OCI-LY7 (cell line): ENCODE results near the gene NRIP1. TPM values are rescaled to one million over a fixed set of nuclear protein-coding genes. Genes with fewer than 3 reads are reported as not detected.

Experiments used
- BruUV-seq: library from RNA; stranded (reverse); fragments of 400-500 nt; replicated peaks from 2 replicates; lab custom pipeline; 2021; lab: Mats Ljungman, UMichigan
- CTCF ChIA-PET: fragments of 300-600 bp; sonication (Branson Sonifier 250); formaldehyde crosslinking; loops from one replicate; lab custom pipeline; 2022; ENCODE audit warnings: antibody characterized with exemption; ENCODE audit not compliant: unreplicated experiment; lab: Charles Lee
- POLR2A ChIA-PET: fragments of 300-600 bp; sonication (Branson Sonifier 250); formaldehyde crosslinking; loops from one replicate; lab custom pipeline; 2022; ENCODE audit warnings: antibody characterized with exemption; lab: Charles Lee
- DNase-seq: peaks from one replicate; pipeline ENCODE4 v3.0.0-alpha.2; 2015; ENCODE audit warnings: low spot score
- H2AFZ ChIP-seq: fragments of 200-600 bp; sonication (generic), shearing (Covaris generic); 2 replicates; pipeline ENCODE4 v1.6.1; 2014; ENCODE audit warnings: mild to moderate bottlenecking, antibody characterized with exemption, low read length, moderate library complexity
- H3K27ac ChIP-seq: fragments of 200-600 bp; sonication (generic); 2 replicates; pipeline ENCODE4 v1.5.1; 2014; ENCODE audit warnings: mixed run types, low read depth, mild to moderate bottlenecking, moderate library complexity, low read length, inconsistent platforms; ENCODE audit not compliant: poor library complexity, severe bottlenecking
- H3K36me3 ChIP-seq: fragments of 200-600 bp; sonication (generic); 2 replicates; pipeline ENCODE4 v1.6.1; 2014; ENCODE audit warnings: mild to moderate bottlenecking, antibody characterized with exemption, low read length, moderate library complexity, mixed read lengths; ENCODE audit not compliant: insufficient read depth
- H3K4me1 ChIP-seq: fragments of 200-600 bp; sonication (generic); 2 replicates; pipeline ENCODE4 v1.5.1; 2014; ENCODE audit warnings: mild to moderate bottlenecking, low read length; ENCODE audit not compliant: insufficient read depth, poor library complexity, severe bottlenecking
- H3K4me2 ChIP-seq: fragments of 200-600 bp; sonication (generic); 2 replicates; pipeline ENCODE4 v1.6.1; 2014; ENCODE audit warnings: mild to moderate bottlenecking, low read length
- H3K4me3 ChIP-seq: fragments of 200-600 bp; sonication (generic); 2 replicates; pipeline ENCODE4 v1.5.1; 2014; ENCODE audit warnings: mild to moderate bottlenecking, low read depth, low read length; ENCODE audit not compliant: poor library complexity, severe bottlenecking
- H3K79me2 ChIP-seq: fragments of 200-600 bp; sonication (generic); 2 replicates; pipeline ENCODE4 v1.6.1; 2016; ENCODE audit warnings: low read depth, mild to moderate bottlenecking, low read length, moderate library complexity, mixed read lengths; ENCODE audit not compliant: insufficient read depth
- H3K9me2 ChIP-seq: fragments of 200-600 bp; sonication (generic); 2 replicates; pipeline ENCODE4 v1.6.1; 2016; ENCODE audit warnings: mild to moderate bottlenecking, low read length, mixed read lengths; ENCODE audit not compliant: insufficient read depth
- H3K9me3 ChIP-seq: fragments of 200-600 bp; sonication (generic); 2 replicates; pipeline ENCODE4 v1.6.1; 2014; ENCODE audit warnings: mild to moderate bottlenecking, mixed run types, low read length, mixed read lengths
- H4K20me1 ChIP-seq: fragments of 200-600 bp; sonication (generic); 2 replicates; pipeline ENCODE4 v1.6.1; 2014; ENCODE audit warnings: mild to moderate bottlenecking, antibody characterized with exemption, low read length, moderate library complexity, mixed read lengths; ENCODE audit not compliant: insufficient read depth
- CTCF ChIP-seq: fragments of 200-600 bp; sonication (generic); conservative IDR thresholded peaks from 2 replicates; pipeline ENCODE4 v1.5.1; 2014; ENCODE audit warnings: mild to moderate bottlenecking, antibody characterized with exemption, low read length, moderate library complexity, mixed read lengths
- EZH2phosphoT487 ChIP-seq: fragments of 200-600 bp; sonication (generic); IDR thresholded peaks from 2 replicates; pipeline ENCODE4 v1.6.1; 2018; ENCODE audit warnings: low read depth, borderline replicate concordance, mild to moderate bottlenecking, mixed run types, antibody characterized with exemption, low read length, moderate library complexity, mixed read lengths
- intact Hi-C: fragments of 100-400 bp; cut with micrococcal nuclease; formaldehyde crosslinking; loops from one replicate; pipeline ENCODE4 v1.10.0; 2022; ENCODE audit not compliant: unreplicated experiment
- total RNA-seq, 2 experiments: library from RNA; depleted of rRNA in 1 of 2; stranded (reverse); fragments of >200 nt in 1 of 2; shearing (Covaris generic) in 1 of 2; gene quantifications; 2 replicates each; pipeline ENCODE4 v1.2.3, GENCODE V29; 2014 to 2022

Gene NRIP1
- total RNA-seq, 2 experiments from 2014 or later = not detected

GRCh38 chr21:14968821-14969220, 96.0 kb downstream of the NRIP1 start:
- ChIA-PET CTCF (no interaction called here), POLR2A (interaction anchor here (0.5 kb wide), 1 partner anchor 66 kb away, joined by 3 read pairs; no protein-coding TSS in a partner anchor)
- Histone ChIP-seq H2AFZ (no peak overlapping the region), H3K4me1 (no peaks in the 10 kb centered on the region), H3K79me2 (no peaks in the 10 kb centered on the region), H3K9me2 (no peaks in the 10 kb centered on the region), H3K9me3 (no peaks in the 10 kb centered on the region), H3K27ac (no peak overlapping the region), H3K4me3 (no peak overlapping the region), H3K4me2 (no peak overlapping the region), H3K36me3 (no peaks in the 10 kb centered on the region), H4K20me1 (no peaks in the 10 kb centered on the region)
- TF ChIP-seq CTCF = no peak
- TF ChIP-seq EZH2phosphoT487 = no peak
- no TSS peak for BruUV-seq
- no peak for DNase-seq
- intact Hi-C loops = no loop called here

- Histone ChIP-seq H3K4me3 (no peak overlapping the region), H3K79me2 (no peaks in the 10 kb centered on the region), H3K4me2 (no peak overlapping the region), H3K36me3 (no peaks in the 10 kb centered on the region), H3K27ac (no peak overlapping the region), H3K9me3 (no peaks in the 10 kb centered on the region), H4K20me1 (no peaks in the 10 kb centered on the region), H2AFZ (no peak overlapping the region), H3K9me2 (no peaks in the 10 kb centered on the region), H3K4me1 (no peaks in the 10 kb centered on the region)
- CTCF ChIA-PET = no interaction called here
- BruUV-seq = no TSS peak
- DNase-seq = no peak
- POLR2A ChIA-PET = no interaction called here
- intact Hi-C loops = no loop called here
- no peak for TF ChIP-seq CTCF
- no peak for TF ChIP-seq EZH2phosphoT487
Observed at GRCh38 chr21:14968029-14968428, 96.8 kb downstream of the NRIP1 start.

GRCh38 chr21:14964621-14965020, 100.2 kb downstream of the NRIP1 start:
- BruUV-seq = no TSS peak
- DNase-seq = no peak
- no peak for TF ChIP-seq CTCF
- no peak for TF ChIP-seq EZH2phosphoT487

More at GRCh38 chr21:14964621-14965020, 100.2 kb downstream of the NRIP1 start:
- no peak overlapping the region for H3K4me3 ChIP-seq
- no peaks in the 10 kb centered on the region for H3K4me1 ChIP-seq
- CTCF ChIA-PET = no interaction called here
- no peaks in the 10 kb centered on the region for H3K9me3 ChIP-seq
- intact Hi-C loops = no loop called here
- no peak overlapping the region for H2AFZ ChIP-seq
- no peak overlapping the region for H3K27ac ChIP-seq
- H3K9me2 ChIP-seq = no peaks in the 10 kb centered on the region
- H3K4me2 ChIP-seq = no peak overlapping the region
- H3K36me3 ChIP-seq = no peaks in the 10 kb centered on the region
- H3K79me2 ChIP-seq = no peaks in the 10 kb centered on the region
- H4K20me1 ChIP-seq = no peaks in the 10 kb centered on the region
- POLR2A ChIA-PET = interaction anchor here (0.6 kb wide), 1 partner anchor 11 kb away, joined by 4 read pairs; no protein-coding TSS in a partner anchor
